GM19372 (cell line): Measurements from ENCODE around the gene TAF5L.
"Not testable (repeated sequence)": the region's sequence is repeated elsewhere in the genome, so short reads cannot be mapped to it uniquely, and the experiment has no call there.

ENCODE experiments used
- ATAC-seq: cut with Tn5 transposase; IDR thresholded peaks from one replicate; pipeline ENCODE4 v1.9.1; 2021; ENCODE audit warnings: mild to moderate bottlenecking, low read depth, moderate library complexity; ENCODE audit not compliant: unreplicated experiment

Gene TAF5L

DNA sequence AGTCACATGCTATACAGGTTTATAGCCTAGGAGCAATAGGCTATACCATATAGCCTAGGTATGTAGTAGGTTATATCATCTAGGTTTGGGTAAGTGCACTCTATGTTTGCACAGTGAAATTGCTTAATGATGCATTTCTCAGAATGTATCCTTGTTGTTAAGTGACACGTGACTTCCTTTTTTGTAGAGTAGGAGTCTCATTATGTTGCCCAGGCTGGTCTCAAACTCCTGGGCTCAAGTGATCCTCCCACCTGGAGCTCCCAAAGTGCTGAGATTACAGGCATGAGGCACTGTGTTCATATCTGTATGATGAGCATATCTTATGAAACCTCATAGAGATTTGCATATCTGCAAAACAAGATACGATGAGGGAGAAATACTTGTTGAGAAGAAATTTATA, 53.6 kb downstream of the TAF5L start:
- ATAC-seq: no peak

DNA sequence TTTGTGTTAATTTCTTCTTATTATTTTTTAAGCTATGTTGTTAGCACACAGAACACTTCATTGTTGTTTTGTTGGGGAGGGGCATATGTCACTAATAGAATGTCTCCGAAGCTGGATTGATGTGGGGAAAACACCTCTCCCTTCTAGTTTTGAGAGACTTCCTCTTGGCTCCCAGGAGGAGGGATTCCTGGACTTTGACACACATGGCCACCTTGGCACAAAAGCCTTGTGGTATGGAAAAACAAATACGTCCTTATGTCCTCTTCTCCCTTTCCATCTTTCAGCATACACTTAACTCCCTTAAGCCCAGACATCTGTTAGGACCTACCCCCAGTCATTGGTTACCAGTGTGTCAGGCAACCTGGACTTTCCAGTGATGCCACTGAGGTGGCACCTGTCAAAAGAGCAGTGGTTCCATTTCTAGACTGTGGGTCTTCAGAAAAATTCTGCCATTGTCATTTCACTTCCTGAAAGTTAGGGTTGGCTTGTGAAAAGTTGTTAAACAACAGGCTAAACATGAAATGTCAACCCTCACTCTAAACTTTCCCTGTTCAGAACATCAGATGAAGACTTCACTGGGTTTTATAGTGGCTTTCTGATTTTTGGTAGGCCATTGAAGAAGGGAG, 54.9 kb downstream of the TAF5L start:
- ATAC-seq: no peak

DNA sequence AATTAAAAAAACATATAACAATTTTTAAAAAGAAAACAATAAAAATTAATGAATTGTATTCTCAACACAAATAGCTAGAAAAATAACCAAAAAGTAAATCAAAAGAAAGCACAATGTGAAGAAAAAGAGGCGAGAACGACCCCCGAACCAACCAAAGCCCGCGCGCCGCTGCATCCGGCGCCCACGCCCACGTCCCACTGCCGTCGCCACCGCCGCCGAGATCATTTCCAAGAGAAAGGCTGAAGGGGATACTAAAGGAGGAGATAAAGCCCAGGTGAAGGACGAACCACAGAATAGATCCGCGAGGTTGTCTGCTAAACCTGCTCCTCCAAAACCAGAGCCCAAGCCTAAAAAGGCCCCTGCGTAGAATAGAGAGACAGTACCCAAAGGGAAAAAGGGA, 55.6 kb downstream of the TAF5L start:
- no peak for ATAC-seq

- no peak for ATAC-seq
Measured at GRCh38 chr1:229567109-229567868, 58.6 kb downstream of the TAF5L start.

GRCh38 chr1:229563701-229564100, 62.2 kb downstream of the TAF5L start:
- no peak for ATAC-seq

DNA sequence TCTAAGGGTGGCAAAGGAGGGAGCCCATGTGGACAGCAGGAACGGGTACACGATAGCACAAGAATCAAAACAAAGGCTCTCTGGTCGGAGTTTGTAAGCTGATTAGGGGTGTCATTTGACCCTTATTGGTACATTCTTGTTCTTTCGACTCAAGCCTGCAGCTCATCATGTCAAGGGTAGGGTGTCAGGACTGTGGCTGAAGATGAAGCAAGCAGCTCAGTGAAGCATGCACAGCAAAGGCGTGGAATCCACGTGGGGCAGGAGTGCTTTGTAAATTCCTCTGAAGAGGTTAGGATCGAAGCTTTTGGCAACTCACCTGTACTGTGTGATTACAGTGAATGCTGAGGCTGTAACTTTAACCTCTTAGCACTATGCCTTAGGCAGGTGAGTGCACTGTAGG, 62.7 kb downstream of the TAF5L start:
- ATAC-seq: no peak

- ATAC-seq: no peak
Measured at GRCh38 chr1:229562686-229563085, 63.2 kb downstream of the TAF5L start.

GRCh38 chr1:229561141-229561540, 64.8 kb downstream of the TAF5L start:
- no peak for ATAC-seq

- ATAC-seq: not testable (repeated sequence)
Measured at GRCh38 chr1:229560124-229560523, 65.8 kb downstream of the TAF5L start.

- not testable (repeated sequence) for ATAC-seq
Measured at GRCh38 chr1:229559336-229559801, 66.6 kb downstream of the TAF5L start.

GRCh38 chr1:229558460-229559335, 67.2 kb downstream of the TAF5L start, which contains the start of gene ABCB10:
ABCB10 (minus strand) TSS chr1:229558707; CDS start chr1:229558652, 55 bp downstream.
- ATAC-seq: peak; percentile 78

DNA sequence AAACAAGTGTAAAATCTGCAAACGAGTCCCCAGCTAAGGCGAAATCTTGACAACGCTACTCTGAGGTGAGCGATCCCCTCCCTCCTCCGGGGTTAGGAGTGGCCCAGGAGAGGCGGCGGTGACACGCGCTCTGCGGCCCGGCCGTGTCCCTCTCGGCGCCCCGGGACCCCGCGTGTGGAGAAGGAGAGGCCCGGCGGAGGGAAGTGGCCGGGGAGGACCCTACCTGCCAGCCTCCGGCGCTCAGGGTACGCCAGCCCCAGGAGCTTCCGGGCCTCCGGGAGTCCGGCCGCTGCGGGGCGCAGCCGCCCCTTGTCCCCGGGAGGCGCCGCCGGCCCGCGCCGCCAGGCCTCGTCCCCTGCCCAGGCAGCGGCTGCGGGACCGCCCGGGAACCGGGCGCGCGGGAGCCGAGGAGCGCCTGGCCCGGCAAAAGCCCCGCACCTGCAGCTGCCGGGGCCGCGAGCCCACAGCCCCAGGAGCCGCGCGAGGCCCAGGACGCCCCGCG, 68.0 kb downstream of the TAF5L start:
- peak; percentile 22 for ATAC-seq

DNA sequence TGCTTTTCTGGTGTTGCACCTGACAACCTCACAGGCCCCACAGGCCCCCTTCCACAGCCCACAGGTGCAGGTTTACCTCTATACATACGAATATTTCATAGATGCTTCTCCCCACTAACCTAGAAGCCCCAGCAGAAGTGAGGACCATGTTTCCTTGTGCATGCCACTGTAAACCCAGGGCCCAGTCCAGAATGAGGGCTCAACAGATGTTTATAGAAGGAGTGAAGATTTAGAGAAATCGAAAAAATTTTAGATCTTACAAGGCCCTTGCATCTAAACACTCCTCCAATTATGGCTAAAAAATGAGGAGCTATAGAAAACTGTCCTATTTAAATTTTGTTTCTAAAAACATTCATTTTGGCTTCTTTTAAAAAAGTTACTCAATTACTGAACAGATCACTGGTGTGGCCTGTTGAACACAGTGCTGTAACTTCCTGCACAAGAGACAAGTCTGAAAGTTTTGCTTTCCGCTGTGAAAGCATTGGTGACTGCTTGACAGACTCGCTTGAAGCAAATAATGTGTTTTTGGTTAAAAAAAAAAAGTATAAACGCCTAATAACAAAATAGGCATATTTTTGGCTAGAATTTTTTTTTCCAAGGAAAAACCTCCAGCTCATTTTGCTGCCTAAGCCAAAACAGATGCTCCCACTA, 68.6 kb downstream of the TAF5L start:
- ATAC-seq: no peak

- no peak for ATAC-seq
Measured at GRCh38 chr1:229554886-229555621, 70.9 kb downstream of the TAF5L start.

- no peak for ATAC-seq
Measured at GRCh38 chr1:229553621-229554130, 72.2 kb downstream of the TAF5L start.

- ATAC-seq: no peak
Measured at GRCh38 chr1:229552732-229553131, 73.2 kb downstream of the TAF5L start.

GRCh38 chr1:229550812-229551567, 74.9 kb downstream of the TAF5L start:
- ATAC-seq: no peak

DNA sequence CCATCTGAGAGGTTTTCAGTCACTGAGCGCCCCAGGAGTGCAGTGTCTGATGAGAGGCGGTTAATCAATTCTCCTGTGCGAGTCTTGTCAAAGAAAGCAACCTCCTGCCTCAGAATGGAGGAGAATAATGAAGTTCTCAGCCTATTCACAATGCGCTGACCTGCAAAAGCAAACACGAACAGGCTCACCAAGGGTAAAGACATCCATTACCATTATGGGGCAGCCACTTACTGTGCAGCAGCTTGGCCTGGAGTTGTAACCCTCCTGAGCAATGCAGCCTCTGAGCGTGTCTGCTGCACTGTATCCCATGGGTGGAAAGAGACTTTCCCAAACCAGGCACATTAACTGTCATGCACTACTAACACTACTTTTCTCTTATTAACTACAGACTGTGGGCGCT, 78.4 kb downstream of the TAF5L start:
- ATAC-seq: no peak

GRCh38 chr1:229544587-229544986, 81.3 kb downstream of the TAF5L start:
- no peak for ATAC-seq
